MM.1S (cell line): Measurements from ENCODE around the gene ALLC.

Experiments used
- DNase-seq: peaks from one replicate; pipeline ENCODE4 v3.0.0-alpha.2; 2015
- H2AFZ ChIP-seq: fragments of 300-600 bp; sonication (generic); 2 replicates; pipeline ENCODE4 v1.6.0; 2016; ENCODE audit warnings: antibody characterized with exemption, low read length
- H3F3A ChIP-seq: fragments of 300-600 bp; sonication (generic); 2 replicates; pipeline ENCODE4 v1.6.1; 2016; ENCODE audit warnings: mild to moderate bottlenecking, antibody characterized with exemption, low read length, moderate library complexity, mixed read lengths; ENCODE audit not compliant: insufficient read depth
- H3K27ac ChIP-seq: fragments of 300-600 bp; sonication (generic); 2 replicates; pipeline ENCODE4 v1.5.1; 2016; ENCODE audit warnings: mild to moderate bottlenecking, low read length
- H3K27me3 ChIP-seq: fragments of 300-600 bp; sonication (generic); replicated peaks from 2 replicates; pipeline ENCODE4 v1.6.0; 2016; ENCODE audit warnings: low read length; ENCODE audit not compliant: insufficient read depth
- H3K36me3 ChIP-seq: fragments of 300-600 bp; sonication (generic); replicated peaks from 2 replicates; pipeline ENCODE4 v1.6.1; 2016; ENCODE audit warnings: mild to moderate bottlenecking, low read length, mixed read lengths; ENCODE audit not compliant: insufficient read depth
- H3K4me1 ChIP-seq: fragments of 300-600 bp; sonication (generic); 2 replicates; pipeline ENCODE4 v1.6.1; 2016; ENCODE audit warnings: low read length, mixed read lengths
- H3K4me2 ChIP-seq: fragments of 300-600 bp; sonication (generic); 2 replicates; pipeline ENCODE4 v1.6.0; 2016; ENCODE audit warnings: low read depth, low read length
- H3K4me3 ChIP-seq: fragments of 300-600 bp; sonication (generic); 2 replicates; pipeline ENCODE4 v1.5.1; 2016; ENCODE audit warnings: low read length, mixed read lengths
- H3K79me2 ChIP-seq: fragments of 300-600 bp; sonication (generic); 2 replicates; pipeline ENCODE4 v1.6.1; 2016; ENCODE audit warnings: mixed run types, low read length, mixed read lengths
- H3K9ac ChIP-seq: fragments of 300-600 bp; sonication (generic); 2 replicates; pipeline ENCODE4 v1.6.1; 2016; ENCODE audit warnings: low read length, mixed read lengths
- H3K9me2 ChIP-seq: fragments of 300-600 bp; sonication (generic); replicated peaks from 2 replicates; pipeline ENCODE4 v1.6.1; 2016; ENCODE audit warnings: mild to moderate bottlenecking, low read length, mixed read lengths; ENCODE audit not compliant: insufficient read depth
- H3K9me3 ChIP-seq: fragments of 300-600 bp; sonication (generic); replicated peaks from 2 replicates; pipeline ENCODE4 v1.6.1; 2016; ENCODE audit warnings: mild to moderate bottlenecking, low read length, mixed read lengths; ENCODE audit not compliant: insufficient read depth
- H4K20me1 ChIP-seq: fragments of 300-600 bp; sonication (generic); 2 replicates; pipeline ENCODE4 v1.6.1; 2016; ENCODE audit warnings: mild to moderate bottlenecking, low read length, moderate library complexity, mixed read lengths; ENCODE audit not compliant: insufficient read depth
- CTCF ChIP-seq: fragments of 300-600 bp; sonication (generic); IDR thresholded peaks from 2 replicates; pipeline ENCODE4 v1.5.1; 2016; ENCODE audit warnings: antibody characterized with exemption, low read length, mixed read lengths
- EZH2 ChIP-seq: fragments of 300-600 bp; sonication (generic); optimal IDR thresholded peaks from 2 replicates; pipeline ENCODE3; 2017; ENCODE audit warnings: low read depth, mild to moderate bottlenecking, antibody characterized with exemption, low read length, mixed read lengths
- EZH2phosphoT487 ChIP-seq: fragments of 300-600 bp; sonication (generic); IDR thresholded peaks from 2 replicates; pipeline ENCODE4 v1.6.1; 2018; ENCODE audit warnings: antibody characterized with exemption, low read length

ALLC gene

GRCh38 chr2:3639653-3640052 is 18.3 kb upstream of the ALLC start:
- H3K79me2 ChIP-seq, result no peaks in the 10 kb centered on the region
- no peak for DNase-seq
- H3F3A ChIP-seq, result no peaks in the 10 kb centered on the region
- no peak overlapping the region for H3K4me3 ChIP-seq
- H2AFZ ChIP-seq, result no peak overlapping the region
- H3K4me1 ChIP-seq, result no peaks in the 10 kb centered on the region
- H3K9me2 ChIP-seq, result no peaks in the 10 kb centered on the region
- no peaks in the 10 kb centered on the region for H4K20me1 ChIP-seq
- H3K36me3 ChIP-seq, result no peaks in the 10 kb centered on the region
- H3K9ac ChIP-seq, result no peak overlapping the region
- TF ChIP-seq CTCF, result no peak
- no peak for TF ChIP-seq EZH2phosphoT487
- TF ChIP-seq EZH2, result no peak
- no peaks in the 10 kb centered on the region for H3K9me3 ChIP-seq
- H3K27ac ChIP-seq, result no peak overlapping the region
- no peak overlapping the region for H3K4me2 ChIP-seq
- no peaks in the 10 kb centered on the region for H3K27me3 ChIP-seq

GRCh38 chr2:3641181-3641580 is 16.8 kb upstream of the ALLC start:
- TF ChIP-seq CTCF, result no peak
- TF ChIP-seq EZH2phosphoT487, result no peak
- TF ChIP-seq EZH2, result no peak
- H3K4me1 ChIP-seq, result no peaks in the 10 kb centered on the region
- no peak overlapping the region for H3K4me3 ChIP-seq
- H3F3A ChIP-seq, result no peaks in the 10 kb centered on the region
- no peaks in the 10 kb centered on the region for H3K36me3 ChIP-seq
- H3K27ac ChIP-seq, result no peak overlapping the region
- no peaks in the 10 kb centered on the region for H3K9me2 ChIP-seq
- H3K9me3 ChIP-seq, result no peaks in the 10 kb centered on the region
- H3K4me2 ChIP-seq, result no peak overlapping the region
- H2AFZ ChIP-seq, result no peak overlapping the region
- no peak overlapping the region for H3K9ac ChIP-seq
- H3K79me2 ChIP-seq, result no peaks in the 10 kb centered on the region
- no peaks in the 10 kb centered on the region for H3K27me3 ChIP-seq
- no peaks in the 10 kb centered on the region for H4K20me1 ChIP-seq
- DNase-seq, result no peak

GRCh38 chr2:3641841-3642421 is 16.1 kb upstream of the ALLC start:
- Histone ChIP-seq H3K9me2 (no peaks in the 10 kb centered on the region), H3K9ac (no peak overlapping the region), H3K27me3 (no peaks in the 10 kb centered on the region), H3K4me3 (no peak overlapping the region), H3F3A (no peaks in the 10 kb centered on the region), H3K4me2 (no peak overlapping the region), H3K9me3 (no peaks in the 10 kb centered on the region), H2AFZ (no peak overlapping the region), H3K4me1 (no peaks in the 10 kb centered on the region), H3K79me2 (no peaks in the 10 kb centered on the region), H3K36me3 (no peaks in the 10 kb centered on the region), H4K20me1 (no peaks in the 10 kb centered on the region), H3K27ac (no peak overlapping the region)
- DNase-seq, result no peak
- TF ChIP-seq CTCF (no peak), EZH2phosphoT487 (no peak), EZH2 (no peak)
